ENCODE data around the gene ZNF296.
A peak's percentile ranks its signal among the peaks of the same experiment; 100 is the strongest.

The ZNF296 gene

GRCh38 chr19:45074744-45075300 lies 1.5 kb downstream of the ZNF296 start:
- Histone ChIP-seq H3K36me3 (peaks cover 27% of the 10 kb centered on the region), H3K4me1 (peaks cover 7% of the 10 kb centered on the region), H3K27me3 (no peaks in the 10 kb centered on the region), H3K4me3 (ENCODE audit: low read depth, low read length) (peak overlapping the region; percentile 19; the same call in 1 of the 2 replicates), H3K9me3 (no peaks in the 10 kb centered on the region)
- no peak for DNase-seq
- no peak for TF ChIP-seq CTCF (IDR thresholded peaks at IDR 0.05; ENCODE audit: low read depth, low read length)

GRCh38 chr19:45071969-45072790 lies 4.1 kb downstream of the ZNF296 start:
- peaks cover 7% of the 10 kb centered on the region for H3K4me1 ChIP-seq
- no peak for TF ChIP-seq CTCF (IDR thresholded peaks at IDR 0.05; ENCODE audit: low read depth, low read length)
- DNase-seq = no peak
- no peak overlapping the region for H3K4me3 ChIP-seq (ENCODE audit: low read depth, low read length)
- H3K9me3 ChIP-seq = no peaks in the 10 kb centered on the region
- H3K27me3 ChIP-seq = no peaks in the 10 kb centered on the region
- H3K36me3 ChIP-seq = peaks cover 48% of the 10 kb centered on the region

- H3K4me1 ChIP-seq = peaks cover 4% of the 10 kb centered on the region; the same call in 1 of the 2 replicates
- peaks cover 55% of the 10 kb centered on the region for H3K36me3 ChIP-seq
- H3K4me3 ChIP-seq (ENCODE audit: low read depth, low read length) = no peak overlapping the region
- no peaks in the 10 kb centered on the region for H3K9me3 ChIP-seq
- DNase-seq = no peak
- no peaks in the 10 kb centered on the region for H3K27me3 ChIP-seq
- no peak for TF ChIP-seq CTCF (IDR thresholded peaks at IDR 0.05; ENCODE audit: low read depth, low read length)
Observed at GRCh38 chr19:45071545-45071938, 4.7 kb downstream of the ZNF296 start.

GRCh38 chr19:45070861-45071544 lies 5.3 kb downstream of the ZNF296 start:
- Histone ChIP-seq H3K4me1 (peaks cover 4% of the 10 kb centered on the region; the same call in 1 of the 2 replicates), H3K36me3 (peaks cover 57% of the 10 kb centered on the region), H3K9me3 (no peaks in the 10 kb centered on the region), H3K4me3 (ENCODE audit: low read depth, low read length) (no peak overlapping the region), H3K27me3 (no peaks in the 10 kb centered on the region)
- no peak for TF ChIP-seq CTCF (IDR thresholded peaks at IDR 0.05; ENCODE audit: low read depth, low read length)
- no peak for DNase-seq

- Histone ChIP-seq H3K9me3 (no peaks in the 10 kb centered on the region), H3K4me1 (peaks cover 4% of the 10 kb centered on the region; the same call in 1 of the 2 replicates), H3K27me3 (no peaks in the 10 kb centered on the region), H3K4me3 (ENCODE audit: low read depth, low read length) (no peak overlapping the region), H3K36me3 (peaks cover 63% of the 10 kb centered on the region)
- TF ChIP-seq CTCF (IDR thresholded peaks at IDR 0.05; ENCODE audit: low read depth, low read length) = no peak
- no peak for DNase-seq
Observed at GRCh38 chr19:45070214-45070613, 6.1 kb downstream of the ZNF296 start.
